ENCODE data around the gene MEGF6. TPM values are rescaled to one million over a fixed set of nuclear protein-coding genes. Genes with fewer than 3 reads are reported as not detected.

The MEGF6 gene
- total RNA-seq, 2 experiments from 2014 or later = 57.5 to 62.2 TPM

DNA sequence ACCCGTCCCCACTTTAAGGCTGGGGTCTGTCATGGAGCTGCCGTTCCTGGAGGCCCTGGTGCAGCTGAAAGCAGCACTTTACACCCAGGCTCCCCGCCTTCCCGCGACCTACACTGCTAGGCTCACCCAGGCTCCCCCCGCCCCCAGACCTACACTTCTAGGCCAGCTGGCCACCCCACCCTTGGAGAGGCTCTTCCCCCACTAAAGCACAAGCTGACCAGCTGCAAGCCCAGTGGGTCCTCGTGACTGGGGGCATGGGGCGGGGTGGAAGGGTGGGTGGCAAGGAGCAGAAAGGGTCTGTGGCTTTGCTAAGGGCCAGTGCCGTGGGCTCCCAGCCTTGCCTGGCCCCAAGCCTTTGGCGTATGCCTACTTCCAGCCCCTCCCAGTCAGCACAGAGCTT, 166.6 kb downstream of the MEGF6 start:
- DNase-seq = no peak
- H3K36me3 Mint-ChIP-seq (ENCODE audit: low read depth) = no peaks in the 10 kb centered on the region
- H3K27ac Mint-ChIP-seq = no peak overlapping the region
- intact Hi-C loops (cut with DNase I, micrococcal nuclease) = no loop called here
- POLR2A ChIA-PET = no interaction called here
- peaks cover 11% of the 10 kb centered on the region for H3K27me3 Mint-ChIP-seq
- CTCF ChIA-PET = interaction anchor here (1.0 kb wide), 1 partner anchor 8 kb away, joined by 3 read pairs; no protein-coding TSS in a partner anchor
- no peak overlapping the region for H3K4me3 Mint-ChIP-seq
- Histone ChIP-seq H3K4me1 (ENCODE audit: insufficient read depth, low read length) (no peaks in the 10 kb centered on the region), H3K4me3 (ENCODE audit: low read length) (no peak overlapping the region), H3K36me3 (ENCODE audit: insufficient read depth, low read length) (no peaks in the 10 kb centered on the region), H3K9me3 (ENCODE audit: control insufficient read depth in 1 of 2, insufficient read depth in 1 of 2, low read length in 2 of 2) (peaks cover 0 to 18% of the 10 kb centered on the region in 2 experiments), H3K27me3 (ENCODE audit: control insufficient read depth in 1 of 2, insufficient read depth in 2 of 2, low read length in 2 of 2) (peaks cover 3 to 11% of the 10 kb centered on the region in 2 experiments), H3K27ac (ENCODE audit: low read depth in 1 of 2, low read length in 2 of 2) (no peak overlapping the region)
- no peaks in the 10 kb centered on the region for H3K9me3 Mint-ChIP-seq
- no peaks in the 10 kb centered on the region for H3K4me1 Mint-ChIP-seq (ENCODE audit: low read depth)
- no peak for ATAC-seq (ENCODE audit: poor library complexity)
- TF ChIP-seq, protein P1, sequence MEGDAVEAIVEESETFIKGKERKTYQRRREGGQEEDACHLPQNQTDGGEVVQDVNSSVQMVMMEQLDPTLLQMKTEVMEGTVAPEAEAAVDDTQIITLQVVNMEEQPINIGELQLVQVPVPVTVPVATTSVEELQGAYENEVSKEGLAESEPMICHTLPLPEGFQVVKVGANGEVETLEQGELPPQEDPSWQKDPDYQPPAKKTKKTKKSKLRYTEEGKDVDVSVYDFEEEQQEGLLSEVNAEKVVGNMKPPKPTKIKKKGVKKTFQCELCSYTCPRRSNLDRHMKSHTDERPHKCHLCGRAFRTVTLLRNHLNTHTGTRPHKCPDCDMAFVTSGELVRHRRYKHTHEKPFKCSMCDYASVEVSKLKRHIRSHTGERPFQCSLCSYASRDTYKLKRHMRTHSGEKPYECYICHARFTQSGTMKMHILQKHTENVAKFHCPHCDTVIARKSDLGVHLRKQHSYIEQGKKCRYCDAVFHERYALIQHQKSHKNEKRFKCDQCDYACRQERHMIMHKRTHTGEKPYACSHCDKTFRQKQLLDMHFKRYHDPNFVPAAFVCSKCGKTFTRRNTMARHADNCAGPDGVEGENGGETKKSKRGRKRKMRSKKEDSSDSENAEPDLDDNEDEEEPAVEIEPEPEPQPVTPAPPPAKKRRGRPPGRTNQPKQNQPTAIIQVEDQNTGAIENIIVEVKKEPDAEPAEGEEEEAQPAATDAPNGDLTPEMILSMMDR (IDR thresholded peaks at IDR 0.05) = no peak

DNA sequence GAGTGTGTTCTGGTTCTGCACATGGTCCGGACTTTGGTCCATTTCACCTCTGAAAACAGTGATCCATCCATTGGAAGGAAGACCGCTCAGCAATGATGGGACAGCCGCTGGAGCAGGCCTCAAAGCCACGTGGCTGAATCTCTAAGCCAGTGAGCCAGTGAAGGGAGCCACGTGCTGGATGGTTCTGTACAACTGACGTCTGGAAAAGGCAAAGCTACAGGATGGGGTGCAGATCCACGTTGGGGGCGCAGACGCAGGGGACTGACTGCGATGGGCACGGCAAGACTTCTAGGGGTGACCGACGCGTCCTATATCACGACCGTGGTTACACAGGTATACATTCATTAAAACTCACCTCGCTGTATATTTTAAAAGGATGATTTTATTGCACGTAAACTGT, 167.0 kb downstream of the MEGF6 start:
- Histone ChIP-seq H3K4me1 (ENCODE audit: insufficient read depth, low read length) (no peaks in the 10 kb centered on the region), H3K27me3 (ENCODE audit: control insufficient read depth in 1 of 2, insufficient read depth in 2 of 2, low read length in 2 of 2) (peaks cover 3 to 11% of the 10 kb centered on the region in 2 experiments), H3K36me3 (ENCODE audit: insufficient read depth, low read length) (no peaks in the 10 kb centered on the region), H3K27ac (ENCODE audit: low read depth in 1 of 2, low read length in 2 of 2) (no peak overlapping the region), H3K9me3 (ENCODE audit: control insufficient read depth in 1 of 2, insufficient read depth in 1 of 2, low read length in 2 of 2) (peaks cover 0 to 18% of the 10 kb centered on the region in 2 experiments), H3K4me3 (ENCODE audit: low read length) (no peak overlapping the region)
- no peak overlapping the region for H3K4me3 Mint-ChIP-seq
- ATAC-seq (ENCODE audit: poor library complexity) = no peak
- ChIA-PET CTCF (interaction anchor here (1.0 kb wide), 1 partner anchor 9 kb away, joined by 3 read pairs; no protein-coding TSS in a partner anchor), POLR2A (no interaction called here)
- TF ChIP-seq, protein P1 (IDR thresholded peaks at IDR 0.05) = no peak
- no peaks in the 10 kb centered on the region for H3K4me1 Mint-ChIP-seq (ENCODE audit: low read depth)
- H3K36me3 Mint-ChIP-seq (ENCODE audit: low read depth) = no peaks in the 10 kb centered on the region
- no peaks in the 10 kb centered on the region for H3K9me3 Mint-ChIP-seq
- H3K27ac Mint-ChIP-seq = no peak overlapping the region
- H3K27me3 Mint-ChIP-seq = peaks cover 11% of the 10 kb centered on the region
- intact Hi-C loops (cut with DNase I, micrococcal nuclease) = no loop called here
- no peak for DNase-seq

DNA sequence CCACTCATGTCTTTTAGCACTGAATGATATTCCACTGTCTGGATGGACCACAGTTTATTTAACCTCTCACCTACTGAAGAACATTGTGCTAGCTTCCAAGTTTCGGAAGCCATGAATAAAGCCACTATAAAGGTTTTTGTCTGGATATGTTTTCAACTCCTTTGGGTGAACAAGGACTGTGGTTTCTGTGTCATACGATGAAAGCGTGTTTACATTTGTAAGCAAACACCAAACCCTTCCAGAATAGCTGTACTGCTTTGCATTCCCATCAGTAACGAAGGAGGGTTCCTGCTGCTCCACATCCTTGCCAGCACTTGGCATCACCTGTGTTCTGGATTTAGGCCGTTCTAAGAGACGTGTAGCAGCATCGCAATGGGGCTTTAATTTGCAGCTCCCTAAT, 167.5 kb downstream of the MEGF6 start:
- Mint-ChIP-seq H3K9me3 (no peaks in the 10 kb centered on the region), H3K27ac (no peak overlapping the region), H3K27me3 (peaks cover 11% of the 10 kb centered on the region), H3K4me3 (no peak overlapping the region), H3K4me1 (ENCODE audit: low read depth) (no peaks in the 10 kb centered on the region), H3K36me3 (ENCODE audit: low read depth) (no peaks in the 10 kb centered on the region)
- no peak for DNase-seq
- Histone ChIP-seq H3K36me3 (ENCODE audit: insufficient read depth, low read length) (no peaks in the 10 kb centered on the region), H3K4me1 (ENCODE audit: insufficient read depth, low read length) (no peaks in the 10 kb centered on the region), H3K4me3 (ENCODE audit: low read length) (no peak overlapping the region), H3K27ac (ENCODE audit: low read depth in 1 of 2, low read length in 2 of 2) (no peak overlapping the region), H3K9me3 (ENCODE audit: control insufficient read depth in 1 of 2, insufficient read depth in 1 of 2, low read length in 2 of 2) (peaks cover 0 to 18% of the 10 kb centered on the region in 2 experiments), H3K27me3 (ENCODE audit: control insufficient read depth in 1 of 2, insufficient read depth in 2 of 2, low read length in 2 of 2) (peaks cover 3 to 11% of the 10 kb centered on the region in 2 experiments)
- POLR2A ChIA-PET = no interaction called here
- CTCF ChIA-PET = interaction anchor here (1.0 kb wide), 1 partner anchor 9 kb away, joined by 3 read pairs; no protein-coding TSS in a partner anchor
- no peak for ATAC-seq (ENCODE audit: poor library complexity)
- TF ChIP-seq, protein P1 (IDR thresholded peaks at IDR 0.05) = no peak
- intact Hi-C loops (cut with DNase I, micrococcal nuclease) = no loop called here

Measured in CD4-positive, alpha-beta T cell (primary cell).